CD14-positive monocyte (primary cell): ENCODE results near the gene SCN10A. TPM values are rescaled to one million over a fixed set of nuclear protein-coding genes. Genes with fewer than 3 reads are reported as not detected.

Source experiments
- DNase-seq, 3 donors: peaks; one replicate each; pipeline ENCODE4 v3.0.0-alpha.2; 2011 to 2022
- H2AFZ ChIP-seq: 2 replicates; pipeline ENCODE4 v1.6.0; 2012; ENCODE audit warnings: mild to moderate bottlenecking, low read depth, low read length, inconsistent platforms; ENCODE audit not compliant: insufficient read depth, poor library complexity, severe bottlenecking
- H3K27ac ChIP-seq, 2 donors: 1 replicate in 1 of 2; 2 replicates in 1 of 2; pipeline ENCODE4 v1.5.1; 2012 to 2013; ENCODE audit warnings: low read length in 2 of 2, control low read depth in 1 of 2, inconsistent platforms in 1 of 2, low read depth in 1 of 2, mild to moderate bottlenecking in 1 of 2
- H3K27me3 ChIP-seq, 2 donors: one replicate each; pipeline versions ENCODE4 v1.6.0 to v1.6.1; 2011 to 2013; ENCODE audit warnings: low read length in 2 of 2; ENCODE audit not compliant: control insufficient read depth in 2 of 2, insufficient read depth in 2 of 2
- H3K36me3 ChIP-seq, 2 donors: replicated peaks in 1 of 2; 1 replicate in 1 of 2; 2 replicates in 1 of 2; pipeline versions ENCODE4 v1.5.1 to v1.6.1; 2012 to 2013; ENCODE audit warnings: low read length in 2 of 2, control low read depth in 1 of 2, inconsistent platforms in 1 of 2, mild to moderate bottlenecking in 1 of 2; ENCODE audit not compliant: insufficient read depth in 2 of 2, control insufficient read depth in 1 of 2
- H3K4me1 ChIP-seq, 2 donors: 1 replicate in 1 of 2; 2 replicates in 1 of 2; pipeline versions ENCODE4 v1.5.1 to v1.6.1; 2012 to 2013; ENCODE audit warnings: low read length in 2 of 2, control low read depth in 1 of 2, inconsistent platforms in 1 of 2, mild to moderate bottlenecking in 1 of 2, moderate library complexity in 1 of 2; ENCODE audit not compliant: insufficient read depth in 2 of 2, control insufficient read depth in 1 of 2
- H3K4me2 ChIP-seq: replicated peaks from 2 replicates; pipeline ENCODE3; 2012; ENCODE audit warnings: low read length, moderate library complexity, mild to moderate bottlenecking; ENCODE audit not compliant: poor library complexity, severe bottlenecking; ENCODE audit errors: extremely low read depth
- H3K4me3 ChIP-seq, 3 experiments: fragments of 200-600 bp in 1 of 3; sonication (generic) in 1 of 3; replicated peaks in 1 of 3; 1 replicate in 2 of 3; 2 replicates in 1 of 3; pipeline ENCODE4 v1.5.1; 2011 to 2013; ENCODE audit warnings: low read length in 3 of 3, mild to moderate bottlenecking in 3 of 3, control low read depth in 2 of 3, low read depth in 2 of 3, inconsistent platforms in 1 of 3, moderate library complexity in 1 of 3
- H3K79me2 ChIP-seq: 2 replicates; pipeline ENCODE4 v1.6.0; 2012; ENCODE audit warnings: mild to moderate bottlenecking, control low read depth, inconsistent platforms, low read length, moderate library complexity; ENCODE audit not compliant: insufficient read depth
- H3K9ac ChIP-seq: 2 replicates; pipeline ENCODE4 v1.6.0; 2017; ENCODE audit warnings: low read length, mild to moderate bottlenecking; ENCODE audit not compliant: insufficient read depth, poor library complexity, severe bottlenecking
- H3K9me3 ChIP-seq, 2 donors: replicated peaks in 1 of 2; 1 replicate in 1 of 2; 2 replicates in 1 of 2; pipeline versions ENCODE4 v1.5.1 to v1.6.1; 2012 to 2013; ENCODE audit warnings: low read length in 2 of 2, control low read depth in 1 of 2; ENCODE audit not compliant: control insufficient read depth in 1 of 2, insufficient read depth in 1 of 2
- H4K20me1 ChIP-seq: 2 replicates; pipeline ENCODE4 v1.6.0; 2012; ENCODE audit warnings: mild to moderate bottlenecking, low read length, control low read depth, moderate library complexity; ENCODE audit not compliant: insufficient read depth
- H3K27ac Mint-ChIP-seq, 7 donors: one replicate each; pipeline ENCODE4 v1.8.0; 2020; ENCODE audit warnings: mild to moderate bottlenecking in 7 of 7, mixed read lengths in 7 of 7, moderate library complexity in 6 of 7, inconsistent platforms in 2 of 7
- H3K27me3 Mint-ChIP-seq, 3 donors: one replicate each; pipeline ENCODE4 v1.8.0; 2021 to 2022; ENCODE audit warnings: low read depth in 3 of 3, mild to moderate bottlenecking in 3 of 3, mixed read lengths in 3 of 3, moderate library complexity in 3 of 3, inconsistent platforms in 1 of 3
- H3K36me3 Mint-ChIP-seq, 2 donors: one replicate each; pipeline ENCODE4 v1.8.0; 2020; ENCODE audit warnings: mixed read lengths in 2 of 2, inconsistent platforms in 1 of 2, mild to moderate bottlenecking in 1 of 2
- H3K4me1 Mint-ChIP-seq: one replicate; pipeline ENCODE4 v1.8.0; 2020; ENCODE audit warnings: mild to moderate bottlenecking, mixed read lengths
- H3K4me3 Mint-ChIP-seq, 2 donors: one replicate each; pipeline ENCODE4 v1.8.0; 2020; ENCODE audit warnings: mild to moderate bottlenecking in 2 of 2, mixed read lengths in 2 of 2, moderate library complexity in 1 of 2
- H3K9me3 Mint-ChIP-seq, 7 donors: one replicate each; pipeline ENCODE4 v1.8.0; 2020 to 2022; ENCODE audit warnings: mixed read lengths in 7 of 7, mild to moderate bottlenecking in 6 of 7, moderate library complexity in 6 of 7, inconsistent platforms in 2 of 7
- CTCF ChIP-seq: fragments of 200-600 bp; IDR thresholded peaks from one replicate; pipeline ENCODE4 v1.8.0; 2022; ENCODE audit warnings: antibody characterized with exemption, mild to moderate bottlenecking
- WGBS: methylation state at CpG from one replicate; pipeline ENCODE4 v1.1.5; 2013; ENCODE audit warnings: missing lambda C conversion rate; ENCODE audit not compliant: insufficient coverage; 5-methylcytosine and 5-hydroxymethylcytosine counted together
- intact Hi-C, 2 donors: fragments of 100-400 bp; cut with micrococcal nuclease; formaldehyde crosslinking; loops; one replicate each; pipeline versions ENCODE4 v1.15.0 to v1.15.1; 2023
- polyA plus RNA-seq, 3 donors: library from polyadenylated mRNA; depleted of rRNA in 1 of 3; unstranded in 2 of 3; stranded (reverse) in 1 of 3; fragments of 300-500 nt in 2 of 3; fragments of >200 nt in 1 of 3; fragmentation: Illumina TruSeq in 2 of 3; gene quantifications; 1 replicate in 2 of 3; 2 replicates in 1 of 3; pipeline ENCODE4 v1.2.3, GENCODE V29; 2012 to 2021

SCN10A gene
- polyA plus RNA-seq, 3 donors: not detected

GRCh38 chr3:38792983-38793382 lies 23.0 kb downstream of the SCN10A start:
- WGBS: no CpG with 5 or more reads among the region's 1 CpG
- Mint-ChIP-seq H3K27me3 (peaks cover 0 to 7% (median 3%) of the 10 kb centered on the region in 3 donors), H3K4me3 (no peak overlapping the region), H3K9me3 (peaks cover 0 to 2% (median 0%) of the 10 kb centered on the region in 7 donors), H3K27ac (no peak overlapping the region), H3K4me1 (no peaks in the 10 kb centered on the region), H3K36me3 (no peaks in the 10 kb centered on the region)
- Histone ChIP-seq H3K27ac (no peak overlapping the region), H3K27me3 (no peaks in the 10 kb centered on the region), H3K4me3 (no peak overlapping the region), H3K9ac (no peak overlapping the region), H4K20me1 (no peaks in the 10 kb centered on the region), H3K9me3 (no peaks in the 10 kb centered on the region), H3K36me3 (no peaks in the 10 kb centered on the region), H3K4me2 (no peak overlapping the region), H2AFZ (no peak overlapping the region), H3K4me1 (no peaks in the 10 kb centered on the region), H3K79me2 (no peaks in the 10 kb centered on the region)
- TF ChIP-seq CTCF: no peak
- DNase-seq: no peak
- intact Hi-C loops: no loop called here

- H3K27ac Mint-ChIP-seq: no peak overlapping the region
- Histone ChIP-seq H3K36me3 (no peaks in the 10 kb centered on the region), H3K9ac (no peak overlapping the region), H2AFZ (no peak overlapping the region), H3K27ac (no peak overlapping the region), H3K79me2 (no peaks in the 10 kb centered on the region), H3K4me3 (no peak overlapping the region), H3K4me1 (no peaks in the 10 kb centered on the region), H3K4me2 (no peak overlapping the region), H4K20me1 (no peaks in the 10 kb centered on the region), H3K9me3 (no peaks in the 10 kb centered on the region), H3K27me3 (no peaks in the 10 kb centered on the region)
- H3K9me3 Mint-ChIP-seq: peaks cover 0 to 3% (median 0%) of the 10 kb centered on the region in 7 donors
- DNase-seq: no peak
- no peaks in the 10 kb centered on the region for H3K36me3 Mint-ChIP-seq
- no peaks in the 10 kb centered on the region for H3K4me1 Mint-ChIP-seq
- intact Hi-C loops: no loop called here
- H3K27me3 Mint-ChIP-seq: peaks cover 3 to 4% (median 3%) of the 10 kb centered on the region in 3 donors
- TF ChIP-seq CTCF: no peak
- 57% methylated on average over 3 of the region's 4 CpGs for WGBS
- H3K4me3 Mint-ChIP-seq: no peak overlapping the region
Measured at GRCh38 chr3:38782148-38782547, 33.9 kb downstream of the SCN10A start.
